Gastrocnemius medialis (tissue), 4 donors: Measurements from ENCODE around the gene DPF1. TPM values are rescaled to one million over a fixed set of nuclear protein-coding genes. Genes with fewer than 3 reads are reported as not detected.

ENCODE experiments used
- ATAC-seq, 2 donors: fragments of 150-250 bp; one replicate each; pipeline ENCODE4 v1.9.1; 2016
- DNase-seq, 2 donors: peaks; one replicate each; pipeline ENCODE4 v3.0.0-alpha.2; 2019
- H3K27ac ChIP-seq, 4 donors: fragments of 200-600 bp; sonication (generic); 1 replicate in 1 of 4; 2 replicates in 3 of 4; pipeline ENCODE4 v1.5.1; 2016 to 2018; ENCODE audit warnings: mild to moderate bottlenecking in 2 of 4, moderate library complexity in 1 of 4
- H3K27me3 ChIP-seq, 3 donors: fragments of 200-600 bp; sonication (generic) in 2 of 3; 1 replicate in 1 of 3; 2 replicates in 2 of 3; pipeline versions ENCODE4 v1.5.1 to v1.6.0; 2016 to 2019; ENCODE audit warnings: mild to moderate bottlenecking in 1 of 3, moderate library complexity in 1 of 3
- H3K36me3 ChIP-seq, 2 donors: fragments of 200-600 bp; sonication (generic) in 1 of 2; one replicate each; pipeline ENCODE4 v1.5.1; 2017 to 2018
- H3K4me1 ChIP-seq, 2 donors: fragments of 200-600 bp; sonication (generic) in 1 of 2; one replicate each; pipeline ENCODE4 v1.5.1; 2016 to 2017; ENCODE audit warnings: mild to moderate bottlenecking in 2 of 2
- H3K4me3 ChIP-seq, 4 donors: fragments of 200-600 bp; sonication (generic) in 3 of 4; 1 replicate in 1 of 4; 2 replicates in 3 of 4; pipeline ENCODE4 v1.5.1; 2016 to 2019; ENCODE audit warnings: mild to moderate bottlenecking in 2 of 4
- H3K9me3 ChIP-seq, 3 donors: fragments of 200-600 bp; sonication (generic) in 2 of 3; 1 replicate in 1 of 3; 2 replicates in 2 of 3; pipeline ENCODE4 v1.5.1; 2016 to 2019
- POLR2A ChIP-seq, 2 donors: fragments of 450-650 bp; IDR thresholded peaks; one replicate each; pipeline ENCODE4 v1.6.1; 2017; ENCODE audit warnings: antibody characterized with exemption in 2 of 2, mild to moderate bottlenecking in 2 of 2, moderate library complexity in 2 of 2
- in situ Hi-C, 4 donors: fragments of 200-750 bp; cut with MboI; loops; one replicate each; pipeline versions ENCODE4 v1.15.0 to v1.8.0; 2017; ENCODE audit warnings: low sequenced_read_pairs in 4 of 4
- intact Hi-C: fragments of 100-400 bp; cut with DNase I; formaldehyde crosslinking; loops from one replicate; pipeline ENCODE4 v1.15.1; 2023; ENCODE audit warnings: low total_unique reads
- total RNA-seq, 4 donors: library from RNA; depleted of rRNA; stranded (reverse); fragments of >200 nt; gene quantifications; one replicate each; pipeline versions ENCODE4 v1.1.0 to v1.2.3, GENCODE V29; 2016
- TF ChIP-seq, protein P1 (sequence below), 5 experiments: fragments of 450-650 bp in 3 of 5; fragments of 200-600 bp in 2 of 5; sonication (generic) in 2 of 5; IDR thresholded peaks in 4 of 5; conservative IDR thresholded peaks in 1 of 5; 1 replicate in 4 of 5; 2 replicates in 1 of 5; pipeline ENCODE4 v1.5.1; 2016 to 2019; ENCODE audit warnings: antibody characterized with exemption in 5 of 5, mild to moderate bottlenecking in 3 of 5, moderate library complexity in 3 of 5

The DPF1 gene
- total RNA-seq, 4 donors from 2014 or later: not detected

DNA sequence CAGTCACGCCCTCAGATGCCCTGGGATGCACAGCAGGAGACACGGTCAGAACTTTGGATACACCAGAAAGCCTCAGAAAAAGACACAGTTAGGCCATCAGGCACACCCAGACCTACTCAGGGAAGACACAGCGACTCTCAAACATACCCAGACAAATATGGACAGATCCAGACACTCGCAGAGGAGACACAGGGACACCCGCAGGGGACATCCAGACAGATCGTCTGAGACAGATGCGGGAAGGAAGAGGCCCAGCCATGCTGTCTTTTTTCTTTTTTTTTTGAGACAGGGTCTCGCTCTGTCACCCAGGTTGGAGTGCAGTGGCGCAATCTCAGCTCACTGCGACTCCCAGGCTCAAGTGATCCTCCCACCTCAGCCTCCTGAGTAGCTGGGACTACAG lies 4.8 kb downstream of the DPF1 start:
- no peaks in the 10 kb centered on the region for H3K36me3 ChIP-seq
- no peak overlapping the region for H3K27ac ChIP-seq
- peaks cover 0 to 7% of the 10 kb centered on the region in 2 donors for H3K4me1 ChIP-seq
- DNase-seq (no peak), ATAC-seq (no peak)
- in situ Hi-C loops: no loop called here
- no peaks in the 10 kb centered on the region for H3K9me3 ChIP-seq
- intact Hi-C loops: no loop called here
- no peak overlapping the region for H3K4me3 ChIP-seq
- peaks cover 9 to 38% (median 29%) of the 10 kb centered on the region in 3 donors for H3K27me3 ChIP-seq
- TF ChIP-seq, protein P1, sequence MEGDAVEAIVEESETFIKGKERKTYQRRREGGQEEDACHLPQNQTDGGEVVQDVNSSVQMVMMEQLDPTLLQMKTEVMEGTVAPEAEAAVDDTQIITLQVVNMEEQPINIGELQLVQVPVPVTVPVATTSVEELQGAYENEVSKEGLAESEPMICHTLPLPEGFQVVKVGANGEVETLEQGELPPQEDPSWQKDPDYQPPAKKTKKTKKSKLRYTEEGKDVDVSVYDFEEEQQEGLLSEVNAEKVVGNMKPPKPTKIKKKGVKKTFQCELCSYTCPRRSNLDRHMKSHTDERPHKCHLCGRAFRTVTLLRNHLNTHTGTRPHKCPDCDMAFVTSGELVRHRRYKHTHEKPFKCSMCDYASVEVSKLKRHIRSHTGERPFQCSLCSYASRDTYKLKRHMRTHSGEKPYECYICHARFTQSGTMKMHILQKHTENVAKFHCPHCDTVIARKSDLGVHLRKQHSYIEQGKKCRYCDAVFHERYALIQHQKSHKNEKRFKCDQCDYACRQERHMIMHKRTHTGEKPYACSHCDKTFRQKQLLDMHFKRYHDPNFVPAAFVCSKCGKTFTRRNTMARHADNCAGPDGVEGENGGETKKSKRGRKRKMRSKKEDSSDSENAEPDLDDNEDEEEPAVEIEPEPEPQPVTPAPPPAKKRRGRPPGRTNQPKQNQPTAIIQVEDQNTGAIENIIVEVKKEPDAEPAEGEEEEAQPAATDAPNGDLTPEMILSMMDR (IDR thresholded peaks at IDR 0.05 in 4 of 5, conservative IDR thresholded peaks at IDR 0.05 in 1 of 5): no peak
- no peak for TF ChIP-seq POLR2A (IDR thresholded peaks at IDR 0.05)

DNA sequence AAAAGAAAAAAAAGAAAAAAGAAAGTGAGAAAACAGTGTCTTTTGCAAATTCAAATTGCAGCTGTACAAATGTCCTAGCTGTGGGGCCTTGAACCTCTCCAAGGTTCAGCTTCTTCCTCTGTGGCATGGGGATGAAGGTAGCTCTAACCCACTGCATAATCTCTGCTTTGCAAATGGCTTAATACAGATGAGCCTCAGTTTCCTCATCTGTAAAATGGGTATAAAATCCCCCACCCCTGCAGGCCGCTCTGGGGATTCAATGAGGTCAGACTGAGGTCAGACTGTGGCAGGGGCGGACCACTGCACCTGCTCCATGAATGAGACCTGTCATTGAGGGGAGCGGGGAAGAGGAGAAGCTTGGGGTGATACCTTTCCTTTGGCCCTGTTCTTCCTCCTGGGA lies 5.8 kb downstream of the DPF1 start:
- Histone ChIP-seq H3K4me1 (no peaks in the 10 kb centered on the region), H3K27me3 (peaks cover 7 to 40% (median 18%) of the 10 kb centered on the region in 3 donors), H3K27ac (no peak overlapping the region), H3K36me3 (no peaks in the 10 kb centered on the region), H3K4me3 (no peak overlapping the region), H3K9me3 (no peaks in the 10 kb centered on the region)
- TF ChIP-seq, protein P1 (IDR thresholded peaks at IDR 0.05 in 4 of 5, conservative IDR thresholded peaks at IDR 0.05 in 1 of 5): no peak
- TF ChIP-seq POLR2A (IDR thresholded peaks at IDR 0.05): no peak
- in situ Hi-C loops (no loop called here), intact Hi-C loops (no loop called here)
- DNase-seq (no peak), ATAC-seq (no peak)

DNA sequence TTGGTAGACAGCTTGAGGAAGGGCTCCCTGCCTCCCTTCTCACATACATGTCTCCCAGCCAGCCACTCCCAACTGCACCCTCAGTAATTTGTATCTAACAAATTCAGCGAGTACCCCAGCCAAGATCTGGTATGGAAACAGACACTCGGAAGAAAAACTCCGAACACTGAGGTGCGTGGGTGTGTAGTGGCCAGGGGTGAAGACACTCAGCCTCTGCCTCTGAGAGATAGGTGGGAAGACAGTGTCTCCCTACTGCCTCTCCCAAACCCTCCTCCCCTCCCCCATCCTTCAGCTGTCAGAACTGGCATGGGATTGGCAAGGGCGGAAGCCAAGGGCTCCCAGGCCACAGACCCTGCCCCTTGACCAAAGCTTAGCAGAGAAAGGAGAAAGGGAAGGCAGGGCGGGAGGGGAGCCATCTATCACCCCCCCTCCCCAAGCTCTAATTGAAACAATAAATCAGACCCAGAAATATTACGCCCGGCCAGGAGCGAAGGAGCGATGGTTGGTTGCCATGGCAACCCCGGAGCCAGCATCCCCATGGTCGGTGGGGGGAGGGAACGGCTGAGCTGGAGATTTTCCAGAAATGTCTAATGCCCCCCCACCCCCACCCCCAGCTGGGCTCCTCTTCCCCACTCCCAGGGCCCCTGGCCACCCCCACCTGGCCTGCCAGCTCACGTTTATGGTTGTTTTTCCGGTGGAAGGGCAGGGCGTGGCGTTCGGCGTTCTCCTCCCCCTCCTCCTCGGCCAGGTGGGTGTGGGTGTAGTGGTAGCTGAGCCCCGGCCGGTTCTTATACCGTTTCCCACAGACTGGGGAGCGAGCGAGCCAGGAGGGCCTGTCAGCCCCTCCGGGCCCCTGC lies 7.0 kb downstream of the DPF1 start:
- DNase-seq: no peak
- no peak for ATAC-seq
- Histone ChIP-seq H3K36me3 (no peaks in the 10 kb centered on the region), H3K9me3 (no peaks in the 10 kb centered on the region), H3K4me1 (no peaks in the 10 kb centered on the region), H3K27me3 (peaks cover 8 to 39% (median 17%) of the 10 kb centered on the region in 3 donors), H3K27ac (no peak overlapping the region), H3K4me3 (no peak overlapping the region)
- in situ Hi-C loops: no loop called here
- intact Hi-C loops: no loop called here
- TF ChIP-seq, protein P1 (IDR thresholded peaks at IDR 0.05 in 4 of 5, conservative IDR thresholded peaks at IDR 0.05 in 1 of 5): no peak
- no peak for TF ChIP-seq POLR2A (IDR thresholded peaks at IDR 0.05)

DNA sequence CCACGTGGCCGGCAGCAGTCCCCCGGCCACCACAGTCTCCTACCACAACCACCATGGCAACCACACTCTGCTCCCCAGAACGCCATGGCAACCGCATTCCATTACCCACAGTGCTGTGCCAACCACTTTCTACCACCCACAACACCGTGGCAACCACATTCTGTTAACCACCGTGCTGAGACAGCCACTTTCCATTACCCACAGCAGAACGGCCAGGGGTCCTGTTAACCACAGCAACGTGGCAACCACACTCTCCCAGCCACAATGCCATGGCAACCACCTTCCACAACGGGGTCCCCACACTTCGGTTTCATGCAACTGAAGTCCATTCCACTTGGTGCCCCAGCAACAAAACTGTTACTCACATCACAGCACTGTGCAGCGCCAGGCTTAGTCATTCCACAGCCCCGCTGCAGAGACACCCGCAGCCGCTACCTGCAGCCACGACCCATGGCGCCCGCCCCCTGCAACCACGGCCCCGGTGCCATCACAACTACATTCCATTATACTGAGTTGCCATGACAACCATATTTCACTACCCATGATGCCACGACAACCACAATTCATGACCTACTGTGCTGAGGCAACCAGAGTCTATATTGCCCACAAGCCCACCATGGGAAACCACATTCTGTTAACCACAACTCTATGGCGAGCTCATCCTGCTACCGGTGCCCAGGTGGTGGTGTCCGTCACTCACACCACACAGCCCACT lies 10.0 kb downstream of the DPF1 start:
- Histone ChIP-seq H3K27ac (no peak overlapping the region), H3K9me3 (no peaks in the 10 kb centered on the region), H3K4me1 (peaks cover 7 to 10% of the 10 kb centered on the region in 2 donors), H3K36me3 (no peaks in the 10 kb centered on the region), H3K27me3 (peaks cover 13 to 51% (median 46%) of the 10 kb centered on the region in 3 donors), H3K4me3 (no peak overlapping the region)
- intact Hi-C loops (no loop called here), in situ Hi-C loops (no loop called here)
- ATAC-seq: no peak
- no peak for DNase-seq
- TF ChIP-seq, protein P1 (IDR thresholded peaks at IDR 0.05 in 4 of 5, conservative IDR thresholded peaks at IDR 0.05 in 1 of 5): no peak
- no peak for TF ChIP-seq POLR2A (IDR thresholded peaks at IDR 0.05)
